NT2/D1 (cell line): ENCODE results near the gene BTF3L4.

Experiments used
- DNase-seq: peaks from one replicate; pipeline ENCODE4 v3.0.0-alpha.2; 2011; ENCODE audit warnings: low read depth, low spot score
- H3K27me3 ChIP-seq: 2 replicates; pipeline ENCODE4 v1.6.0; 2011; ENCODE audit warnings: mild to moderate bottlenecking; ENCODE audit not compliant: insufficient read length, insufficient read depth
- H3K36me3 ChIP-seq: 2 replicates; pipeline ENCODE4 v1.6.1; 2011; ENCODE audit warnings: mild to moderate bottlenecking, low read length, mixed read lengths; ENCODE audit not compliant: insufficient read depth, insufficient read length
- H3K4me1 ChIP-seq: 2 replicates; pipeline ENCODE4 v1.5.1; 2011; ENCODE audit not compliant: insufficient read depth, insufficient read length
- H3K4me3 ChIP-seq: 2 replicates; pipeline ENCODE4 v1.5.1; 2011; ENCODE audit warnings: low read depth; ENCODE audit not compliant: insufficient read length
- H3K9ac ChIP-seq: 2 replicates; pipeline ENCODE4 v1.6.0; 2011; ENCODE audit warnings: low read depth; ENCODE audit not compliant: insufficient read length
- H3K9me3 ChIP-seq: 2 replicates; pipeline ENCODE4 v1.5.1; 2011; ENCODE audit warnings: mild to moderate bottlenecking, low read length; ENCODE audit not compliant: insufficient read depth
- SUZ12 ChIP-seq: IDR thresholded peaks from 2 replicates; pipeline ENCODE4 v1.6.1; 2011; ENCODE audit not compliant: insufficient read length, insufficient read depth; ENCODE audit errors: extremely low read depth
- YY1 ChIP-seq: IDR thresholded peaks from 2 replicates; pipeline ENCODE4 v1.6.1; 2011; ENCODE audit not compliant: insufficient read length, insufficient read depth
- ZNF274 ChIP-seq: IDR thresholded peaks from 2 replicates; pipeline ENCODE4 v1.6.1; 2011; ENCODE audit warnings: mild to moderate bottlenecking, low read depth, low read length

Gene BTF3L4

DNA sequence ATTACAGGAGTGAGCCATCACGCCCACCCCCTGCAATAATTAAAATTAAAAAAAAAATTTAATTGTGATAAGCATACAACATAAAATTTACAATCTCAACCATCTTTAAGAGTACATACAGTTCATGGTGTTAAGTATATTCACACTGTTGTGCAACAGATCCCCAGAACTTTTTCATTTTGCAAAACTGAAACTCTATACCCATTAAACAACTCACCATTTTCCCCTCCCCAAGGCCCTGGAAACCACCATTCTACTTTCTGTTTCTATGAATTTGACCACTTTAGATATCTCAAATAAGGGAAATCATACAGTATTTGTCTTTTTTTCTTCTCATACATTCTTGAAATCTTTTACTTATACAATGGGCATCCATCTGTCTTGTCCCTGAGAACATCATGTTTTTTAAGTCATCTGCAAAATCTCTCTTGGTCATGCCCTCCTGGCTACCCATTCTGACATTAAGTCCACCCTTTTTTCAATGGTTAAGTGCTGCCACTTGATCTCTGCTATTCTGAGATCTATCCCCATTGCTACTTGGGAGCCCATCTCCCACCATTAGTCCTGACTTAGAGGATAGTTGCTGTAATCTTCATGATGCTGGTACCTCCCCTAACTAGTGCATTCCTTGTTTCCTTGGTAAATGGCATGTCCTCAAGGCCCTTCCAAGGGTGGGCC is 46.4 kb downstream of the BTF3L4 start:
- H3K27me3 ChIP-seq = no peaks in the 10 kb centered on the region
- no peak for TF ChIP-seq YY1
- no peak for TF ChIP-seq SUZ12
- TF ChIP-seq ZNF274 = no peak
- H3K9ac ChIP-seq = no peak overlapping the region
- no peaks in the 10 kb centered on the region for H3K4me1 ChIP-seq
- H3K36me3 ChIP-seq = no peaks in the 10 kb centered on the region
- no peaks in the 10 kb centered on the region for H3K9me3 ChIP-seq
- no peak overlapping the region for H3K4me3 ChIP-seq
- DNase-seq = no peak

GRCh38 chr1:52111492-52111891 is 55.4 kb downstream of the BTF3L4 start:
- Histone ChIP-seq H3K4me3 (no peak overlapping the region), H3K36me3 (no peaks in the 10 kb centered on the region), H3K9me3 (no peaks in the 10 kb centered on the region), H3K4me1 (no peaks in the 10 kb centered on the region), H3K27me3 (no peaks in the 10 kb centered on the region), H3K9ac (no peak overlapping the region)
- no peak for DNase-seq
- TF ChIP-seq YY1 = no peak
- TF ChIP-seq SUZ12 = no peak
- TF ChIP-seq ZNF274 = no peak

DNA sequence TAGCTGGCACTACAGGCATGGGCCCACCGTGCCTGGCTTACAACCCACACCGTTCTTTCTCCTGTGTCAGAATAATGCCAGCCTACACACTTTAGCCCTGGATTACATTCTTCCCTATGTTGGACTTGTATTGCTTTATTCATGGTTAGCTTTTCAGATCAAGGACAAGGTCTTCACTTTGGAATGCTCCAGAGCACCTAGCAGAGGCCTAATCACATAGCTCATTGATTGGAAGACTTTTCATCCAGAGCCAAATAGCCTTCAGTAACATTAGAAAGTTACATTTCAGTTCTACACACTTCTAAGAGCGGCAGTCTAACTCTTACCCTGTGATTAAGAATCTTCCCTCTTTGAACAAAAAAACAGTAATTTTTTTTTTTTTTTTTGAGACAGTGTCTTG is 56.4 kb downstream of the BTF3L4 start:
- DNase-seq = no peak
- no peak overlapping the region for H3K9ac ChIP-seq

GRCh38 chr1:52119301-52120079 is 63.4 kb downstream of the BTF3L4 start:
- H3K27me3 ChIP-seq = no peaks in the 10 kb centered on the region
- no peak for DNase-seq

More for the DNA sequence above, 56.4 kb downstream of the BTF3L4 start:
- TF ChIP-seq SUZ12 = no peak
- no peak for TF ChIP-seq YY1
- TF ChIP-seq ZNF274 = no peak
- Histone ChIP-seq H3K4me1 (no peaks in the 10 kb centered on the region), H3K27me3 (no peaks in the 10 kb centered on the region), H3K4me3 (no peak overlapping the region), H3K9me3 (no peaks in the 10 kb centered on the region), H3K36me3 (no peaks in the 10 kb centered on the region)

GRCh38 chr1:52122384-52122783 is 66.3 kb downstream of the BTF3L4 start:
- no peaks in the 10 kb centered on the region for H3K36me3 ChIP-seq
- TF ChIP-seq ZNF274 (no peak), SUZ12 (no peak), YY1 (no peak)

More at GRCh38 chr1:52119301-52120079, 63.4 kb downstream of the BTF3L4 start:
- no peak for TF ChIP-seq YY1
- no peak for TF ChIP-seq SUZ12
- no peak for TF ChIP-seq ZNF274
- peaks cover 4% of the 10 kb centered on the region for H3K4me1 ChIP-seq
- no peaks in the 10 kb centered on the region for H3K36me3 ChIP-seq
- H3K9ac ChIP-seq = no peak overlapping the region
- no peak overlapping the region for H3K4me3 ChIP-seq
- H3K9me3 ChIP-seq = no peaks in the 10 kb centered on the region

GRCh38 chr1:52123622-52124021 is 67.5 kb downstream of the BTF3L4 start:
- Histone ChIP-seq H3K4me3 (no peak overlapping the region), H3K36me3 (no peaks in the 10 kb centered on the region), H3K9me3 (no peaks in the 10 kb centered on the region), H3K4me1 (peaks cover 4% of the 10 kb centered on the region), H3K27me3 (no peaks in the 10 kb centered on the region), H3K9ac (no peak overlapping the region)
- DNase-seq = no peak
- TF ChIP-seq SUZ12 = no peak
- no peak for TF ChIP-seq YY1
- TF ChIP-seq ZNF274 = no peak

More at GRCh38 chr1:52122384-52122783, 66.3 kb downstream of the BTF3L4 start:
- H3K27me3 ChIP-seq = no peaks in the 10 kb centered on the region
- peaks cover 4% of the 10 kb centered on the region for H3K4me1 ChIP-seq
- no peaks in the 10 kb centered on the region for H3K9me3 ChIP-seq
- no peak for DNase-seq
- no peak overlapping the region for H3K9ac ChIP-seq
- no peak overlapping the region for H3K4me3 ChIP-seq

DNA sequence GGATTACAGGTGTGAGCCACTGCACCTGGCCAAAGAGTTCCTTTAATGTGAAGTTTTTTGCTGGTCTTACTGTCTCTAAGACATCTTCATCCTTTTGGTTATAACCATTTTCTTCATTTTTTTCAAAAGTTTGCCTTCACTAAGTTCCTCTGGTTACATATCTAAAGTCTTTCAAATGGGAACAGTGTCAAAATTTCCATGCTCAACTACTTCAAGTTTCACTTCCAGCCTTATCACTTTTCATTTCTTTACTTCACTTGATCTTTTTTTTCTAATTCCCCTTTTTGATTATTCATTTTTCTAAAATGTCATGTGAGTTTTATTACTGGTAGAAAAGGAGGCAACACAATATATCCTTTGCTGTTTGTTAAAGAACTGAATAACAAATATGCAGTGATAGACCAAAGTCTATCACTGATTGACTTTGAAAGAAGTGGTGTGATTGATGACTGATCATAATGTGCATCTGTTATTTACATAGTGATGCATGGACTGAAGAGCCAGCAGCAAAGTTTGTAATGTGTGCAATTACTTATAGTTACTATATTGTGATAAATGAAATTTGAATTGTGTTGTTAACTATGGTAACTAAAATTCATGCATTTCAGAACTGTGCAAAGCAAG is 69.8 kb downstream of the BTF3L4 start:
- Histone ChIP-seq H3K4me1 (no peaks in the 10 kb centered on the region), H3K9ac (no peak overlapping the region)
- TF ChIP-seq ZNF274 (no peak), SUZ12 (no peak)

More for the DNA sequence above, 69.8 kb downstream of the BTF3L4 start:
- H3K36me3 ChIP-seq = no peaks in the 10 kb centered on the region
- no peak for DNase-seq
- H3K27me3 ChIP-seq = no peaks in the 10 kb centered on the region
- no peak overlapping the region for H3K4me3 ChIP-seq
- no peaks in the 10 kb centered on the region for H3K9me3 ChIP-seq
